Transverse colon (tissue), 4 donors: Measurements from ENCODE around the gene SOHLH2. TPM values are rescaled to one million over a fixed set of nuclear protein-coding genes. Genes with fewer than 3 reads are reported as not detected.

Experiments
- DNase-seq: peaks from one replicate; pipeline ENCODE4 v3.0.0-alpha.2; 2019
- H3K27ac ChIP-seq, 4 donors: fragments of 200-600 bp; sonication (generic); 2 replicates each; pipeline ENCODE4 v1.5.1; 2016 to 2018; ENCODE audit warnings: inconsistent platforms in 4 of 4
- H3K27me3 ChIP-seq: fragments of 200-600 bp; sonication (generic); 2 replicates; pipeline ENCODE4 v1.5.1; 2017; ENCODE audit warnings: inconsistent platforms
- H3K36me3 ChIP-seq, 4 donors: fragments of 200-600 bp; sonication (generic); 2 replicates each; pipeline ENCODE4 v1.5.1; 2017 to 2019; ENCODE audit warnings: inconsistent platforms in 4 of 4
- H3K4me1 ChIP-seq, 4 donors: fragments of 200-600 bp; sonication (generic); 2 replicates each; pipeline ENCODE4 v1.5.1; 2017 to 2020; ENCODE audit warnings: inconsistent platforms in 4 of 4
- H3K4me3 ChIP-seq, 4 donors: fragments of 200-600 bp; sonication (generic); 1 replicate in 1 of 4; 2 replicates in 3 of 4; pipeline versions ENCODE4 v1.5.1 to v1.6.1; 2017 to 2019; ENCODE audit warnings: inconsistent platforms in 4 of 4
- H3K9me3 ChIP-seq, 2 donors: fragments of 200-600 bp; sonication (generic); 2 replicates each; pipeline ENCODE4 v1.5.1; 2017 to 2019; ENCODE audit warnings: inconsistent platforms in 2 of 2
- EP300 ChIP-seq: sonication (generic); formaldehyde crosslinking; IDR thresholded peaks from one replicate; pipeline ENCODE4 v1.6.1; 2017; ENCODE audit warnings: antibody characterized with exemption, low read depth
- POLR2A ChIP-seq: fragments of 450-650 bp; IDR thresholded peaks from one replicate; pipeline ENCODE4 v1.6.1; 2016; ENCODE audit warnings: antibody characterized with exemption, mild to moderate bottlenecking, moderate library complexity
- POLR2AphosphoS5 ChIP-seq, 3 donors: sonication (generic); formaldehyde crosslinking; IDR thresholded peaks; one replicate each; pipeline ENCODE4 v1.6.1; 2016; ENCODE audit warnings: antibody characterized with exemption in 3 of 3
- WGBS, 2 donors: methylation state at CpG; one replicate each; pipeline ENCODE4 v1.1.5; 2018; ENCODE audit warnings: low coverage in 1 of 2; 5-methylcytosine and 5-hydroxymethylcytosine counted together
- in situ Hi-C, 4 donors: fragments of 200-750 bp; cut with MboI; loops; one replicate each; pipeline versions ENCODE4 v1.15.0 to v1.15.1; 2017; ENCODE audit warnings: low sequenced_read_pairs in 3 of 4, low pct_ligation_motif_present in 1 of 4, low pct_unique_long_range_greater_than_20kb in 1 of 4
- intact Hi-C: fragments of 100-400 bp; cut with DNase I; formaldehyde crosslinking; loops from one replicate; pipeline ENCODE4 v1.15.1; 2023; ENCODE audit warnings: low total_unique reads
- total RNA-seq, 4 donors: library from RNA; depleted of rRNA; stranded (reverse); fragments of >200 nt; gene quantifications; one replicate each; pipeline ENCODE4 v1.1.0, GENCODE V29; 2016
- TF ChIP-seq, protein P1 (sequence below), 5 experiments: fragments of 200-600 bp in 3 of 5; fragments of 450-650 bp in 2 of 5; sonication (generic) in 3 of 5; IDR thresholded peaks; 1 replicate in 2 of 5; 2 replicates in 3 of 5; pipeline ENCODE4 v1.5.1; 2016 to 2017; ENCODE audit warnings: antibody characterized with exemption in 5 of 5, inconsistent platforms in 3 of 5, mild to moderate bottlenecking in 2 of 5, moderate library complexity in 1 of 5

The SOHLH2 gene
- total RNA-seq, 4 donors from 2014 or later: 0.27 TPM; not detected in 3

DNA sequence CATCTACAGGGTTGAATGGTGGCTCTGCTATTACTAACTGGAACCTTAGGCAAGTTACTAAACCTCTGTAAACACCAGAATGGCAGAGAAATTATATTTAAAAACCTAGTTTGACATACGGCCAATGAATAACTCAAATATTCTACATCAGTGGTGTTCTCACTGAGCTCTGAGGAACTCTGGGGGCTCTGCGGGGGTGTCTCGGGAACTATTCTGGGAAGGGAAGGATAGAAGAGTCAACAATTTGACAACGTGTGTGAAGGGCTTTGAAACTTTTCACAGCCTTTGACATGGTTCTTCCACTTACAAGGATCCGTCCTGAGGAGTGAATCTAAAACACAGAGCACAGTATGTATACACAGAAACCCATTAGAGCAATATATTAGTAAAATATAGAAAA lies 38.7 kb downstream of the SOHLH2 start:
- in situ Hi-C loops: no loop called here
- DNase-seq: no peak
- H3K9me3 ChIP-seq: no peaks in the 10 kb centered on the region
- no peaks in the 10 kb centered on the region for H3K36me3 ChIP-seq
- TF ChIP-seq POLR2AphosphoS5 (IDR thresholded peaks at IDR 0.05): no peak
- TF ChIP-seq, protein P1, sequence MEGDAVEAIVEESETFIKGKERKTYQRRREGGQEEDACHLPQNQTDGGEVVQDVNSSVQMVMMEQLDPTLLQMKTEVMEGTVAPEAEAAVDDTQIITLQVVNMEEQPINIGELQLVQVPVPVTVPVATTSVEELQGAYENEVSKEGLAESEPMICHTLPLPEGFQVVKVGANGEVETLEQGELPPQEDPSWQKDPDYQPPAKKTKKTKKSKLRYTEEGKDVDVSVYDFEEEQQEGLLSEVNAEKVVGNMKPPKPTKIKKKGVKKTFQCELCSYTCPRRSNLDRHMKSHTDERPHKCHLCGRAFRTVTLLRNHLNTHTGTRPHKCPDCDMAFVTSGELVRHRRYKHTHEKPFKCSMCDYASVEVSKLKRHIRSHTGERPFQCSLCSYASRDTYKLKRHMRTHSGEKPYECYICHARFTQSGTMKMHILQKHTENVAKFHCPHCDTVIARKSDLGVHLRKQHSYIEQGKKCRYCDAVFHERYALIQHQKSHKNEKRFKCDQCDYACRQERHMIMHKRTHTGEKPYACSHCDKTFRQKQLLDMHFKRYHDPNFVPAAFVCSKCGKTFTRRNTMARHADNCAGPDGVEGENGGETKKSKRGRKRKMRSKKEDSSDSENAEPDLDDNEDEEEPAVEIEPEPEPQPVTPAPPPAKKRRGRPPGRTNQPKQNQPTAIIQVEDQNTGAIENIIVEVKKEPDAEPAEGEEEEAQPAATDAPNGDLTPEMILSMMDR (IDR thresholded peaks at IDR 0.05): no peak
- no peak for TF ChIP-seq EP300
- TF ChIP-seq POLR2A: no peak
- H3K4me3 ChIP-seq: no peak overlapping the region
- no peaks in the 10 kb centered on the region for H3K4me1 ChIP-seq
- 69 to 76% methylated on average over 5 of the region's 5 CpGs for WGBS, 2 donors
- H3K27me3 ChIP-seq: no peaks in the 10 kb centered on the region
- no peak overlapping the region for H3K27ac ChIP-seq
- intact Hi-C loops: no loop called here

DNA sequence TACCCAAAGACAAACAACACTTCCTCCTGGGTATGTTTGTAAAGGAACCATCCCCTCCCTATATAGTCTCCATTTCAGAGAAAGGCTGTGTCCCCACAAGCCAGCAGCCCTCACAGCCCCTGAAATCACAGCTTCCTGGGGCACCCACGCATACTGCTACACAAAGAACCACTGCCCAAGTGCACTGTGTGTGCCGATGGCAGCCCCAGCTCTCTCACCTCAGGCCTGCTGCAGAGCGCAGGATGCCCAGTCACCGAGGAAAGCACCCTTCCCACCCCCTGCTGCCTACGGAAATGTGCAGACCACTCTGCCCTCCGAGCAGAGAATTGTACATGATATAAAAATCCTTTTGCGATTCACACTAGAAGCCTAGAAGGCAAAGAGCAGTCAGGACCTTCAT lies 39.4 kb downstream of the SOHLH2 start:
- no peak for DNase-seq
- Histone ChIP-seq H3K9me3 (no peaks in the 10 kb centered on the region), H3K4me1 (no peaks in the 10 kb centered on the region), H3K36me3 (no peaks in the 10 kb centered on the region), H3K4me3 (no peak overlapping the region), H3K27ac (no peak overlapping the region), H3K27me3 (no peaks in the 10 kb centered on the region)
- no peak for TF ChIP-seq POLR2AphosphoS5 (IDR thresholded peaks at IDR 0.05)
- no peak for TF ChIP-seq EP300
- TF ChIP-seq POLR2A: no peak
- TF ChIP-seq, protein P1 (IDR thresholded peaks at IDR 0.05): no peak
- intact Hi-C loops (no loop called here), in situ Hi-C loops (no loop called here)
- 70 to 100% methylated on average over 1 to 7 of the region's 7 CpGs for WGBS, 2 donors

DNA sequence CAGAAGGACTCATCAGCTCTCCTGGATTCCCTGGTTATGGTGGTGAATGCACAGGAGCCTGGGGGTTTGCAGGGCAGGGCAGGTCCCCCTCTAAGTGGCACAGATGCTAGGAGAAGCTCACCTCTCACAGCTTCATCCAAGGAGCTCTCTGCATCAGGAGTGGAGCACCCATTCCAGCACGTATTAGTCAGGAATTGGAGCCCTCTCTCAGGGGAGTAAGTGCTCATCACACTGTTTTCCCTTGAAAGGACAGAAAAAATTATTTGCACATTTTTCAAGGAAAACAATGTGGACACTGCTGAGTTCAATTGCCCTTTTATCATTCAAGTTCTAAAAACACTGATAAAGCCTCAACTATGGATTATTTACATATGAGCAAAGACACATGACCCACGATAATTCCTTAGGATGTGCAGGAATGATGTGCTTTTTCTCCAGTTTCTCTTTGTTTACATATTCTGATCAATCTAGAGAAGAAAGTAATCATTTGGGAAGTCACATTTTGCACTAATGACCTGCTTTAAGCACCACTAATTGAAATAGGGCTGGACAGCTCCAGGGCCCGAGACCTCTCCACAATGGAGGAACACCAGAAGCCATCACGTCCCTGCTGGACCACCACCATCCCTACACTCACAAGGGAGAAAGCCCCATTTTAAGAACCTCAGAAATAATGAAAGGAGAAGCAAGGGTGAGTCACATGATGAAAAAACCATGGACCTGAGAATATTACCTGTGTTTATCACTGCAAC lies 40.6 kb downstream of the SOHLH2 start:
- no peaks in the 10 kb centered on the region for H3K9me3 ChIP-seq
- no peaks in the 10 kb centered on the region for H3K27me3 ChIP-seq
- H3K27ac ChIP-seq: no peak overlapping the region
- WGBS, 2 donors: 71 to 82% methylated on average over 3 to 4 of the region's 4 CpGs
- TF ChIP-seq EP300 (no peak), POLR2AphosphoS5 (IDR thresholded peaks at IDR 0.05) (no peak), POLR2A (no peak)
- TF ChIP-seq, protein P1 (IDR thresholded peaks at IDR 0.05): no peak
- intact Hi-C loops: no loop called here
- no peak for DNase-seq
- H3K4me1 ChIP-seq: no peaks in the 10 kb centered on the region
- H3K4me3 ChIP-seq: no peak overlapping the region
- no peaks in the 10 kb centered on the region for H3K36me3 ChIP-seq
- in situ Hi-C loops: no loop called here

GRCh38 chr13:36166046-36166445 lies 48.3 kb downstream of the SOHLH2 start:
- H3K36me3 ChIP-seq: no peaks in the 10 kb centered on the region
- no peaks in the 10 kb centered on the region for H3K27me3 ChIP-seq
- DNase-seq: no peak
- 80 to 84% methylated on average over 1 to 5 of the region's 5 CpGs for WGBS, 2 donors
- no peak overlapping the region for H3K27ac ChIP-seq
- no peaks in the 10 kb centered on the region for H3K4me1 ChIP-seq
- intact Hi-C loops (no loop called here), in situ Hi-C loops (no loop called here)
- no peak for TF ChIP-seq POLR2AphosphoS5 (IDR thresholded peaks at IDR 0.05)
- H3K4me3 ChIP-seq: no peak overlapping the region
- H3K9me3 ChIP-seq: no peaks in the 10 kb centered on the region
